Measurements from ENCODE around the gene SDK1. TPM values are rescaled to one million over a fixed set of nuclear protein-coding genes. Genes with fewer than 3 reads are reported as not detected.

The SDK1 gene
- total RNA-seq, 2 donors from 2014 or later = 3.1 to 3.6 TPM

- Histone ChIP-seq H3K9me3 (no peaks in the 10 kb centered on the region), H3K27ac (no peak overlapping the region), H3K27me3 (no peaks in the 10 kb centered on the region), H3K4me3 (no peak overlapping the region), H3K4me1 (no peaks in the 10 kb centered on the region), H3K36me3 (no peaks in the 10 kb centered on the region)
- TF ChIP-seq CTCF (IDR thresholded peaks at IDR 0.05) = no peak
- DNase-seq (ENCODE audit: low spot score) = no peak
Observed at GRCh38 chr7:3879355-3880075, 578.5 kb downstream of the SDK1 start.

GRCh38 chr7:3880228-3880987, 579.4 kb downstream of the SDK1 start:
- no peak overlapping the region for H3K4me3 ChIP-seq
- no peaks in the 10 kb centered on the region for H3K27me3 ChIP-seq
- no peak for DNase-seq (ENCODE audit: low spot score)
- TF ChIP-seq CTCF (IDR thresholded peaks at IDR 0.05) = no peak
- H3K36me3 ChIP-seq = no peaks in the 10 kb centered on the region
- no peaks in the 10 kb centered on the region for H3K4me1 ChIP-seq
- H3K27ac ChIP-seq = no peak overlapping the region
- H3K9me3 ChIP-seq = no peaks in the 10 kb centered on the region

- Histone ChIP-seq H3K27me3 (no peaks in the 10 kb centered on the region), H3K36me3 (no peaks in the 10 kb centered on the region), H3K9me3 (no peaks in the 10 kb centered on the region), H3K4me1 (no peaks in the 10 kb centered on the region), H3K4me3 (no peak overlapping the region), H3K27ac (no peak overlapping the region)
- no peak for DNase-seq (ENCODE audit: low spot score)
- no peak for TF ChIP-seq CTCF (IDR thresholded peaks at IDR 0.05)
Observed at GRCh38 chr7:3882782-3883181, 581.7 kb downstream of the SDK1 start.

- Histone ChIP-seq H3K27ac (no peak overlapping the region), H3K4me1 (no peaks in the 10 kb centered on the region), H3K27me3 (no peaks in the 10 kb centered on the region), H3K9me3 (no peaks in the 10 kb centered on the region), H3K4me3 (no peak overlapping the region), H3K36me3 (no peaks in the 10 kb centered on the region)
- no peak for TF ChIP-seq CTCF (IDR thresholded peaks at IDR 0.05)
- DNase-seq (ENCODE audit: low spot score) = no peak
Observed at GRCh38 chr7:3884543-3884942, 583.5 kb downstream of the SDK1 start.

GRCh38 chr7:3887096-3887690, 586.1 kb downstream of the SDK1 start:
- Histone ChIP-seq H3K9me3 (no peaks in the 10 kb centered on the region), H3K4me1 (no peaks in the 10 kb centered on the region), H3K27ac (no peak overlapping the region), H3K4me3 (no peak overlapping the region), H3K27me3 (no peaks in the 10 kb centered on the region), H3K36me3 (no peaks in the 10 kb centered on the region)
- DNase-seq (ENCODE audit: low spot score) = no peak
- TF ChIP-seq CTCF (IDR thresholded peaks at IDR 0.05) = no peak

Measured in right atrium auricular region (tissue), 2 donors.